NCI-H1048 (cell line): ENCODE results near the gene CENPVL2.
A peak's percentile ranks its signal among the peaks of the same experiment; 100 is the strongest.
"Not testable (repeated sequence)": the region's sequence is repeated elsewhere in the genome, so short reads cannot be mapped to it uniquely, and the experiment has no call there.

ENCODE experiments used
- DNase-seq: peaks from one replicate; lab custom pipeline; 2025; lab: John Stamatoyannopoulos, UW

CENPVL2 gene

DNA sequence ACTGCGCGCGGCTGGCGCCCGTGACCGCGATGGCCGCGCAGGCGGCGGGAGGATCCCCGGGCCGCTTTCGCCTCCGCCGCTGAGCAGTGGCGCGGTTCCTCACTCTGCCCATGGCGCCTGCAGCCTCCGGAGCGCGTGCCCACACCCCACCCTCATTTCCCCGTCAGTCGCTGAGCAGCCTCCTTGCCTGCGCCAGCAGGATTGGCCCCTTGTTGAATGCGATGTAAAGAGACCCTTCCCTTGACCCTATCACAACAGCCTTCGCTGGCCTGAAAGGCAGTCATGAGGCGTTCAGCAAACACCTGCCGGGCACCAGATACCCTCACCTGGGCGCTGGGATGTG, at the start of gene CENPVL2:
Gene CENPVL2 (minus strand): TSS at position 112 of the 343 bp plus-strand sequence. CDS start 0 bp downstream, at position 112.
- not testable (repeated sequence) for DNase-seq

DNA sequence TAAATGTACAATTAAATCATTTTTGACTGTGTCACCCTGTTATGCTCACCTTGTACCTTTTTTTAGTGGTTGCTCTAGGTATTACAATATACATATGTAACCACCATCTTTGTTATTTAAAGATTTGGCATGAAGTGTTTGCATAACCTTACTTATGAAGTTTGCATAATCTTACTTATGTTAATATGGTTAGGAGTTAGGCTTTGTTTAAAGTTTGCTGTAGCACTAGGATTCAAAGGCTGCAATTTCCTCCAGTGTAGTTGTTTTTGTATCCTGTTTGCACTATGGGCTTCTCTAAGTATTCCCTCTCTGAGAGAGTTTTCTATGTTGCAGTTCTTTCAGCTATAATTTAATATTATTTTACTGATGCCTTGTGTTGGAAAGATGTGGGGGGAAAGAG, 45.6 kb upstream of the CENPVL2 start:
- DNase-seq: no peak

- not testable (repeated sequence) for DNase-seq
These were observed 30.5 kb upstream of the CENPVL2 start for GRCh38 chrX:51712943-51713647.

GRCh38 chrX:51710277-51711164, 27.9 kb upstream of the CENPVL2 start, which contains the start of gene CENPVL1:
CENPVL1 (plus strand) TSS chrX:51710512; CDS start chrX:51710512, 0 bp downstream.
- DNase-seq: not testable (repeated sequence)

GRCh38 chrX:51697397-51697796, 14.8 kb upstream of the CENPVL2 start:
- DNase-seq: no peak

- DNase-seq: no peak
These were observed 11.6 kb upstream of the CENPVL2 start for GRCh38 chrX:51694254-51694653.

GRCh38 chrX:51681808-51682719, 567 bp downstream of the CENPVL2 start:
- not testable (repeated sequence) for DNase-seq

DNA sequence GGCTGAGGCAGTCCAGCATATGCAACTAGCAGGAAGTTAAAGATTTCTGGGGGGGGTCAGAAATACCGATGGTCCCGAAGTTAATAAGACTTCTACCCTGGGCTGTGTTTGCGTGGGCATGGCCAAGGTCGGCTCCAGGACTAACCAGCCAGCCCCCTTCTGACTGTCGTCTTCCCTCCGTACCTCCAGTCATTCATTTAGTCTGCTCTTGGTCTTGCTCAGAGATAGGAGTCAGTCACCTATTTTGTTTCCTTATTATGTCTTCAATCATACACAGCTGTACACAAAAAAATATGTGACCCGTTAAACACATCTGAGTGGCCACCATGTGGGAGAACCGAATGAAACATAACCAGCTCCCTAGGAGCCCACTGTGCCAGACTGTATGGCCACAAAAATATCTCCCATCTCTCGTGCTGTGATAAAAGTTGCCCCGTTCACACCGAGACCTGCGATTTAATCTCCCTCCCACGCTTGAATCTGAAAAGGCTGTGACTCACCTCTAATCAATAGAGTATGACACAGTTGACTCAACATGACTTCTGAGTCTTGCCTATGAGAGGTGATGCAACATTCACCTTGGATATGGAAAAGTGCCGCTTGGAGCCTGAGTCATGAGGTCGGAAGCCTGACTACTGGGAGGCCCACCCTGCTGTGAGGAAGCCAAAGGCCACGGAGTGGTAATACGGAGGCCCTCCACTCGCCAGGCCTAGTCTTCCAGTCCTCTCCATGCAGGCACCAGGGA, 2.8 kb downstream of the CENPVL2 start:
- DNase-seq: not testable (repeated sequence)

GRCh38 chrX:51665981-51666380, 16.6 kb downstream of the CENPVL2 start:
- DNase-seq: no peak

GRCh38 chrX:51643377-51643776, 39.3 kb downstream of the CENPVL2 start:
- no peak for DNase-seq

DNA sequence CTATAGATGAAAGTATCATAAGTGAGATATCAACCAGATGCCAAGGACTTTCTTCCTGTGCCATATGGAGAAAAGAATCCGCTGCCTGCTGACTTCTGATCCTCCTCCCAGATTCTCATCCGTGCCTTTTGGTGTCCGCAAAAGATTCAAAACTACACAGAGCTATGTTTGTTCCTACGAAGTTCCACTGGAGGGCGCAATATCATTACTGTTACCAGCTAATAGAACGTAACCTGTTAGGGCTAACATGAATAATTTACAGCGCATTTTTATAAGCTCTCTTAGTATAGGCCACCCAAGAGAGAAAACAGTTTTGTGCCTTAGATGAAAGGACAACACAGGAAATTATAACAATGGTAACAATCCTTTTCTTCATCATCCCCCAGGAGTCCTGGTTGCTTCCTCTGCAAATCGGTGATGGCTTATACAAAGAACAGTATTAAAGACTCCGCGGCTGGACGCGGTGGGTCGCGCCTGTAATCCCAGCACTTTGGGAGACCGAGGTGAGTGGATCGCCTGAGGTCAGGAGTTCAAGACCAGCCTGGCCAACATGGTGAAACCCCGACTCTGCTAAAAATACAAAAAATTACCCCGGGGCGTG, 41.1 kb downstream of the CENPVL2 start:
- DNase-seq: peak; percentile 2

- DNase-seq: not testable (repeated sequence)
These were observed 46.1 kb downstream of the CENPVL2 start for GRCh38 chrX:51636511-51636910.
